Hematopoietic multipotent progenitor cell (in vitro differentiated cells): ENCODE results near the gene STEAP1B. TPM values are rescaled to one million over a fixed set of nuclear protein-coding genes. Genes with fewer than 3 reads are reported as not detected.
A peak's percentile ranks its signal among the peaks of the same experiment; 100 is the strongest.
"Not testable (repeated sequence)": the region's sequence is repeated elsewhere in the genome, so short reads cannot be mapped to it uniquely, and the experiment has no call there.

Source experiments
- DNase-seq, 3 donors: peaks; one replicate each; pipeline ENCODE4 v3.0.0-alpha.2; 2011 to 2015; ENCODE audit warnings: low read depth in 2 of 3, low spot score in 2 of 3
- total RNA-seq: library from RNA; depleted of rRNA; stranded (reverse); fragments of >200 nt; gene quantifications from one replicate; pipeline ENCODE4 v1.2.3, GENCODE V29; 2012

STEAP1B gene
- under 0.01 TPM for total RNA-seq

DNA sequence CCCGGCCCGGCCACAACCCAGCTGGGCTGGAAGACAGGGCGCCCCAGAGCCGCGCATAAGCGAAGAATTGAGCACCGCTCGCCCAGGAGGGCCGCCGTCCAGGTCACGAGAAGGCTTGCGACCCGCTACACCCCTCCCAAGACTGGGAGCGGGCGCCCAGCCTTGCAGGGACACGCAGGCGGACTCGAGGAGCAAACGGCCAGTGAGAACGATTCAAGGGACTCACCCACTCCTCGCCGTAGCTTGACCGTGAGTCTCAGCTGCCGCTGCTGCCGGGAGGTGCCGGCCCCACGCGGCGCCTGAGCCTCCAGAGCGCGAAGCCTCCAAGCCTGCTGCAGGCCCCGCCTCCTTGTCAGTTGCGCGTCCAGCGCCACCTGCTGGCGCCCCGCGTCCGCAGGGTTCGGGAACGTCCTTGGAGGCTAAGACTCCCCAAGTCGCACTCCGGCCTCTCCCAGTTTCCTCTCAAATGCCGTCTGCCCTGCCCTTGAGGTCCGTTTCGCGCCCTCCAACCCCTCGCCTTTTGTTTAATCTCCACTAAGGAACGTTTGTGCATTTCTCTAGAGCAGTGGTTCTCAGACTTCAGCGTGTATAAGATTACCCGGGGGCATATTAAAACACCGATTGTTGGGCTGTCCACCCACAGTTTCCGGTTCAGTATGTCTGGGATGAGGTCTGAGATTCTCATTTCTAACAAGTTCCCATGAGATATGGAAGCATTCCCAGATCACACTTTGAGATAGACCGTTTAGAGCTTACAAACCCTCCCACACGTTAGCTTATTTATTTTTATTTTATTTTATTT lies at the start of gene STEAP1B:
STEAP1B (minus strand) TSS at position 301 of the 802 bp plus-strand sequence. CDS start 5,333 bp downstream, outside the sequence.
- peak; percentile 58 to 87 (median 84) for DNase-seq

DNA sequence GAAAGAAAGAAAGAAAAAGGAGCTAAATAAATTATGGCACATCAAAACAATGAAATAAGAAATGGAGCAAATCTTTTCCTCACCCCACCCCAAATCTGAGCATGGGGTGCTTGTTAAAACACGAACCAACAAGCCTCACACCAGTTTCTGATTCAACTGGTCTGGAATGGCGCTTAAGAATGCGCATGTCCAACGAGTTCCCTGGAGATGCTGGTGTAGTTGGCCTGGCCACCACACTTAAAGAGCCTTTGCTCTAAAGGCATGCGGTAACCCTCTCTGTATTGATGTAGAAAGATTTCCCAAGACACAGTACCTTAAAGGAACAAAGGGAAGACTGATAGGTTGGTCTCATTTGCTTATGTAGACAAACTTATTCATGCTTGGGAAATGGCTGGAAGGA lies 49.1 kb upstream of the STEAP1B start:
- DNase-seq, result no peak

DNA sequence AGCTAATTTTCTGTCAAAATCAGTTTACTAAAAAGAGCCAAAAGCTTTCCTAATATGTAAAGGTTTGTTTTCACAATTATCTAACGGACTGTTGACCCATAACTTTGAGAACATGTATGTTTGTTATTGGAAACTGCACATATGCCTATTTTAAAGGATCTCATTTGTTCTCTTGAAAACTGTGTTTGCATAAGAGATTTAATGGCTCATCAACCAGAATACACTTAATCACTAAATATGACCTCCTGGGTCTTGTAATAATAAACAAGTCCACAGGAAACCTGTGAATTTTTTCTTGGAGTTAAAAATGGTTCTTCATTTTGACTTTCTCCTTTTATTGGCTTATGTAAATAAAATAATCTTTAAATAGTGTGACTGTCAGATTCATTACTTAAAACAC lies 48.3 kb upstream of the STEAP1B start:
- no peak for DNase-seq

DNA sequence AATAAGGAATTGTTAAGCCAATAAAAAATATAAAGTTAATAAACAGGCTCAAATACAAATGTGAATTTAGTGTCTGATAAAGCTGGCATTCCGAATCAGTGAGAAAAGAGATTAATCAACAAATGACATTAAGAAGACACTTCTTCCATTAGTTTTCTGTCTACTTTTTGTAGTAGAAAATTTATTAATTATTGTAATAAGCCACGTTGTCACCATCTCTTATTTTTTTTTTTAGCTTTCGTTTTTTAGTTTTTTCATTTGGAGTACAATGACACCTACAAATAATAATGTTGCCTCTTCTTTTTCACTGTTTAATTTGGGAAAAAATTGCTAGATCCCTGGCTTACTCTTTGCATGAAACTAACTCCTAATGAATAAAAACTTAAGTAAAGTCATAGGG lies 46.8 kb upstream of the STEAP1B start:
- no peak for DNase-seq

DNA sequence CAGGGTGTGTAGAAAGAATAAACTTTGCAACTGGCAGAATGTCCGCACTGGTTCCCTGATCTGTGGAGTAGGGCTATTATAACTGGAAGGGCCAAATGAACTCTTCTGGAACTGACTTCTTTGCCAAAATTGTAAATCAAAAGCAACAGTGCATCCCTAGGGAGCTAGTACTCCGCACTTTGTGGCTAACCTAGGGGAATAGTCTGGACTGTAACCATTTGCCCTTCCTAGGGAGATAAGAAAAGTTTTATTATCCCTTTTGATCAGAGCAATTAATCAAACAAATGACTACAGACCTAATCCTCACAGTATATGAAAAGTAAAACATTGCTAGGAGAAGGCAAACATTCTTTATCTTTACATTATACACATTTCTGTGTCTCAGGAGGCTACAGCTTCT lies 45.5 kb upstream of the STEAP1B start:
- no peak for DNase-seq

DNA sequence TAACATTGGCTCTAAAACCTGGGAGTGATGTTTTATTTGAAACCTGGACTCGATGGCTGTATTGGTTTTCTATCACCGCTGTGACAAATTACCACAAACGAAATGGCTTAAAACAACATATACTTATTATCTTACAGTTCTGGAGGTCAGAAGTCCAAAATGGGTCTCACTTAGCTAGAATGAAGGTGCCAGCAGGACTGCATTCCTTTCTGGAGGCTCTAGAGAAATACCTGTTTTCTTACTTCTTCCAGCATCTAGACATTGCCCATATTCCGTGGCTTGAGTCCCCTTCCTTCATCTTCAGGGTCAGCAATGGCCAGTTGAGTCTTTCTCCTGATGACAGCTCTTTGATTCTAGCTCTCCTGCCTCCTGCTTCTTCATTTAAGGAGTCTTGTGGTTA lies 44.3 kb upstream of the STEAP1B start:
- no peak for DNase-seq

DNA sequence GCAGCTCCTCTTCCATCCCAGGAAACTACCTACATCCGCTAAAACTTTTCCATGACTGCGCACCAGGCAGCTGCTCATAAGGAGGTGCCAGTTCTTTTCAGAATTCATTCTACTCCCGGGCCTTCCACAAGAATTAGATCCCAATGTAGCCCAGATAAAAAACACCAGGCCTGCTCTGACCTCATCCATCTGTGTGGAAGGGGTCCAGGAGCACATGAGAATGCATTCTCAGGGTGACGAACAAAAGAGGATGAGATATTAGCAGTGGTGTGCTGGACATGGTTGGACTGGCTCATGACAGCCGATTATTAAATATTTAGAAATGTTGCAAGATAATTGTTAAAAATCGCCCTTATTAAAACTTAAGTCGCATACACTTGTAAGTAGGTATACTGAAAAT lies 43.2 kb upstream of the STEAP1B start:
- DNase-seq, result no peak

DNA sequence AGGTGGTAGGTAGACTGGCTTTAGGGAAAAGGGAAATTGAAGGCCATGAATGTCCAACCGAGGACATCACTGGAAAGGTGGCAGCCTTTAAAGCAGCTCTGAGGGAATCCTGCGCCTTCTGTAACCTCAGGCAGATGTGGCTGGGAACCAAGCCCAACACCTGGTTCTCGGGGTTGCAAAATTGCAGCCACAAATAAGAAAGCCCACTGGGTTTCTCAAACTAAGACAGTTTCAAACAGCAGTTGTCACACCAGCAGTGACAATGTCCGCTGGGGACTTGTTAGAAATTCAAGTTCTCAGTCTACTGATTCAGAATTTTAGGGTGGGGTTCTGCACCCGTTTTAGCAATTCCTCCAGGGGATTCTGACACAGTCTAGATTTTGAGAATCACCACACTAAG lies 42.7 kb upstream of the STEAP1B start:
- no peak for DNase-seq

DNA sequence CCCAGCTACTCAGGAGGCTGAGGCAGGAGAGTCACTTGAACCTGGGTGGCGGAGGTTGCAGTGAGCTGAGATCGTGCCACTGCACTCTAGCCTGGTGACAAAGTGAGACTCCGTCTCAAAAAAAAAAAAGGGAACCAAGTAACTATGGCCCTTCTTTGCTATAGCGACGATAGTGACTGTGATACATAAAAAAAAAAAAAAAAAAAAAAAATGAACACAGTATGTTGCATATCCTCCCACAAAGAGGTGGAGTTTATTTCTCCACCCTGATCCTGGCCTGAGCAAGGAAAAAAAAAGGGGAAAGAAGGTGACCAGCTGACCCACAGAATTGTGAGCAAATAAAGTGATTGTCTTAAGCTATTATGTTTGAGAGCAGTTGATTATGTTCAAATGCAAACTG lies 42.3 kb upstream of the STEAP1B start:
- no peak for DNase-seq

DNA sequence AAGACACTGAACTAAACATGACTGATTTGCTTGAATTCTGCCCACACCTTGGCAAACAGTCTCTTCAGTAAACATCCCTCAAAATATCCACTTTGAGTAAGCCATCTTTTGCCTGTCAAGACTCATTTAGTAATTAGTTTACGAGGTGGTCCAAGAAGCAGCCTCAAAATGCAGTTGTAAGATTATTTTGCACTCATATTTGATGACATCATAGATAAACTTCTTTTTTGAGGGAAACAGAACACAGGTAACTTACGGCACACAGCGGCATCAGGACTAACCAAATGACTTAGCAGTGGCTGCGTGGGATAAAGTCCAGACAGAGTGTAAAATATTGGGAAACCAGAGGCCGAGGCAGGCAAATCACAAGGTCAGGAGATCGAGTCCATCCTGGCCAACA lies 41.8 kb upstream of the STEAP1B start:
- DNase-seq, result no peak

DNA sequence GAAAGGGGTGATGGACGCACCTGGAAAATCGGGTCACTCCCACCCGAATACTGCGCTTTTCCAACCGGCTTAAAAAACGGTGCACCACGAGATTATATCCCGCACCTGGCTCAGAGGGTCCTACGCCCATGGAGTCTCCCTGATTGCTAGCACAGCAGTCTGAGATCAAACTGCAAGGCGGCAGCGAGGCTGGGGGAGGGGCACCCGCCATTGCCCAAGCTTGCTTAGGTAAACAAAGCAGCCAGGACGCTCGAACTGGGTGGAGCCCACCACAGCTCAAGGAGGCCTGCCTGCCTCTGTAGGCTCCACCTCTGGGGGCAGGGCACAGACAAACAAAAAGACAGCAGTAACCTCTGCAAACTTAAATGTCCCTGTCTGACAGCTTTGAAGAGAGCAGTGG lies 28.5 kb upstream of the STEAP1B start:
- not testable (repeated sequence) for DNase-seq

DNA sequence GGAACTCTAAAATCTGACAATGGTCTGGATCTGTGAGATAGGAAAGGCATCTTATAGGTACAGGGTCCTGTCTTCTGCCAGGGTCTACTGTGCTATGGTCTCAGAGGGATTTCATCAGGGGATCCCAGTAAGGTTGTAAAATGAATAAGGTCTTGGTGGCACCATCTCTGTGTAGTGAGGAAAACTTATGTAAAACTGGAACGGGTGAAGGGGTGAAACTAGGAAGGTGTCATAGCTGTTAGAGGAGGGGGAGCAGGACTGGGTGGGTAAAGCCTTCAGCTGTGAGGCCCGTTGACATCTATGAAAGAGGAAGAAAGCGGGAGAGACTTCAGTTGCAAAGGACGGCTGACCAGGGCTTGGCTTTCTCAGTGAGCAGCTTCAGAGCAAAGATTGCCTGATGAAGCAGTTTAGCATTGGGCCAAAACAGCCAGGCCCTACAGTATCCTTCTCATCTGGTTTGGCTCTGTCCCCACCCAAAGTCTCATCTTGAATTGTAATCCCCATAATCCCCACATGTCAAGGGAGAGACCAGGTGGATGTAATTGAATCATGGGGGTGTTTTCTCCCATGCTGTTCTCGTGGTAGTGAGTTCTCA lies 24.5 kb upstream of the STEAP1B start:
- DNase-seq, result not testable (repeated sequence)

DNA sequence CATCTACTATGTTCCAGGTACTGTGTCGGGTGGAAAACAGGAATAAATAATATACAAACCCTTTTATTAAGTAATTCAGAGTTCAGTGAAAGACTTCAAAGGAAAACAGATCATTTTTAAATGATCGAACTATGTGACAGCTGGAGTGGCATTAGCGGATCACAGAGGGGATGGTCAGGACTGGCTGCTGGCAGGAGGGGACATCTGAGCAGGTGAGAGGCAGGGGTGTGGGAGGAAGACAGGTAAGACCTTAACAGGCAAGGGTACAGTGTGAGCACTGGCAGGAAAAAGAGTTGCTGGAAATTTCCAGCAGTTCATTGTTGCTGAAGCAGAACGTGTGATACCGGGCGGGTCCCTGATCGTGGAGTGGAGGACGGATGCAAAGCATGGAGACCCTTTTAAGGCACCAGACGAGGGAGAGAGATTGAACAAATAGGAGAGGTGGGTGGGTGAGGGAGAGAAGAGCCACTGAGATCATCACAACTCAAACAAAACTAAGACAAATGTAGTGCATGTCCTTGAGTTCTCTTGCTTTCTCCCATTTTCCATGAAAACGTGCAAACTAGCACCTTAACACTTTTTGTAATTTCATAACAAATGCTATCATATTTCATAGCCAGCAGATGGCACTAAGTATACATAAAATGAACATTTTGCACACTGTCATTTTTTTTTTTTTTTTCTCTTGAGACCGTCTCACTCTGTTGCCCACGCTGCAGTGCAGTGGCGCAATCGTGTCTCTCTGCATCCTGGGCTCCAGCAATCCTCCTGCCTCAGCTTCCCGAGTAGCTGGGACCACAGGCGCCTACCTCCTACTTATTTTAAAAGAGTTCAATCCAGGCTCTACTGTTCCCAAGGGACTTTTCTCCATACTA lies 23.7 kb upstream of the STEAP1B start:
- DNase-seq, result not testable (repeated sequence)

DNA sequence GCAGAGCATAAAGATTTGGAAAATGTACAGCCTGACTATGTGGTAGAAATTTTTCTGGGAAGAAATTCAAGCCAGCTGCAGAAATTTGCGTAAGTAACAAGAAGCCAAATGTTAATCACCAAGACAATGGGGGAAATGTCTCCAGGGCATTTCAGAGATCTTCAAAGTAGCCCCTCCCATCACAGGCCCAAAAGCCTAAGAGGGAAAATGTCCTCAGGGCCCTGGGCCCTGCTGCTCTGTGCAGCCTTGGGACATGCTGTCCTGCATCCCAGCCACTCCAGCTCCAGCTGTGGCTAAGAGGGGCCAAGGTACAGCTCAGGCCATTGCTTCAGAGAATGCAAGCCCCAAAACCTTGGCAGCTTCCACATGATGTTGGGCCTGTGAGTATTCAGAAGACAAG lies 19.6 kb upstream of the STEAP1B start:
- not testable (repeated sequence) for DNase-seq

DNA sequence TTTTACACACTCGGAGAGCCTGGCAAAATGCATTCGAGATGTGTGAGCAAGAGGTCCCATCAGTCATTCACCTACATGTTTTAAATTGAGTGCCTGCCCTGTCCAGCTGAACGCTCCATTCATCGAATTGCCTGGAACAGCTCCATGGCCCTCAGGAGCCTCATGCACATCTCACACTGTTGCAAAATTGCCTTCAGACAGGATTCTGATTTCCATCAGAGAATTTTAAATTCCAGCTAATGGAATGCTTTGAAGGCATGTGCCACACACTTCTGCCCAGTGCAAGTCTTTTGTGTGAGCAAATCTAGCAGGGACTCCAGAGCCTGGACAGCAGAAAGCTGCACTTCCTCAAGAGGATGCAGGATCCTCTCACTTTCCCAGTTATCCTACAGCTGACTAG lies 17.0 kb upstream of the STEAP1B start:
- DNase-seq, result not testable (repeated sequence)

DNA sequence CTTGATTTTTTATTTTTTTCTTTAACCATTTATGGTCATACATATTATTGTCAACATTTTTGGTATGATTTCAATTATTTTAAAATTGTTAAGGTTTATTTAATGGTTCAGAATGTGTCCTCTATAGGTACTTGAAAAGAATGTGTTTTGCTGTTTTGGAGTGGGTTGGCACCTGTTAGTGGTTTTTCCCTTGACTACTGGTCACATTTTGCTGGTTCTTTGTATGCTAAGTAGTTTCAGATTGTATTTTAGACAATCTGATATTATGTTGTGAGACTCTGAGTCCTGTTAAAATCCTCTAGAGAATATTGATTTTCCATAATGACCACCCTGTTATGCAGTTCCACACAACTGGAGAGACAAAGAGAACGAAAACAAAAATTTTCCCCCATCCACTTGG lies 15.0 kb upstream of the STEAP1B start:
- DNase-seq, result not testable (repeated sequence)

DNA sequence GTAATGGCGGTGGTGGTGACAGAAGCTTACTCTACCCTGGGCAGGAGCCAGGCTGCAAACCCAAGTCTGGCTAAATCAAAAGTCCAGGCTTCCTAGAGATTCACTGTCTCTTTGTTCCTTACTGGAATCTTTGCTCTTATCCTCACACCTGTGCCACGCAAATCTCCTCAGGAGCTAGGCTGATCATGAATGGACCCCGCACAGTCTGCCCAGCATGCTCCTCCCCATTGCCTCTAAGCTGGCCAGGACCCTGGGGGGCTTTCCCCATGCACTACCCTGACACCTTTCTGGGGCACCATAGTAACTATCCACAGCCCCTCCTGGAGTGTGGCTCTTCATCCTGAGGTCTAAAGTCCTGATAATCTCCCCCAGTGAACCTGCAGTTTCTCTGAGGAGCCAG lies 7.3 kb upstream of the STEAP1B start:
- not testable (repeated sequence) for DNase-seq

DNA sequence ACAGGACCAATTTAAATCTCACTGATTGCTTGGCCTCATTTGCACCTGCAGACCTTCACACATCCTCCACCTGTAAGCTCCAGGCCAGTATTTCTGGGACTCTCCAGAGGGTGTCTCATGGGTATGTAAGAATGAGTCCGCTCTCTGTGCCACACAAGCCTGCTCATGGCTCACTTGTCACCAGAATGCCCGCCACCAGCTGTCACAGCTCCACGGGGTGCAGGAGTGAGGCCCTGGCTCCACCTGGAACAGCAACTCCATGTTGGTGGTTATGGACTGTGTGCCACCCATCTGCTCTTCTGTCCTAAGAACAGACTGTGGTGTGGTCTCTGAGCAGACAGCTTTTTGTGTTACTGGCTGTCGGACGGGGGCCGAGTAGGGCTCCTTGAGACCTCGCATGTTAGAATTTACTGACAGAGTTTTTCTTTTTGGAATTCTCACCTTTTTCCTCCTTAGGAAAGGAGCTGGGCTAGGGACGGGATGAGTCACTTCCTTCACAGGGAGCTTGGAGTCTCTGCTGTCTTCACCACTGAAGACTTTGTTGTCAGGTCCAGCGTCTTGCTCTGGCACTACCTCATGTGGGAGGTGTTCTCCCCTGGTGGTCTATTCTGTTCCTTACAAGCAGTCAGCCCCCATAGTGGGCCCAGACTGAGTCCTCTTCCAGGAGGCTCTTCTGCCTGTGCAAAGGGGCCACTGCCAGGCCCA lies 6.5 kb upstream of the STEAP1B start:
- not testable (repeated sequence) for DNase-seq

DNA sequence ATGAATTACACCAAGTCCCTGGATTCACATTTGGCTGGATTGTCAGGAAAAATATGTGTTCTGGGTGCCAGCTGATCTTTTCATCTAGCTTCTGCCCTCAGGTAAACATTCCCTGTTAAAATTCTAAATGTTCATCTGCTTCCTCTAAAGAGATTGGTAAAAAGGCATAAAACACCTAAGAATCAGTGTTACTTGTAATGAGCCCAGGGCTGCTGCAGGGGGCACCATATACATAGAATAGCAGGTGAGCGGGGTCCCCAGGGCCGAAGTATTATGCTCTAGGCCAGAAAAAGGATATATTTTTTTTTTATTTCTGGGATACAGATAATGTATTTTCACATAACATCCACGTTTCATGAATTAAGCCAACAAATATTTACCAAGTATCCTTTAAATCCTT lies 4.5 kb upstream of the STEAP1B start:
- DNase-seq, result not testable (repeated sequence)

DNA sequence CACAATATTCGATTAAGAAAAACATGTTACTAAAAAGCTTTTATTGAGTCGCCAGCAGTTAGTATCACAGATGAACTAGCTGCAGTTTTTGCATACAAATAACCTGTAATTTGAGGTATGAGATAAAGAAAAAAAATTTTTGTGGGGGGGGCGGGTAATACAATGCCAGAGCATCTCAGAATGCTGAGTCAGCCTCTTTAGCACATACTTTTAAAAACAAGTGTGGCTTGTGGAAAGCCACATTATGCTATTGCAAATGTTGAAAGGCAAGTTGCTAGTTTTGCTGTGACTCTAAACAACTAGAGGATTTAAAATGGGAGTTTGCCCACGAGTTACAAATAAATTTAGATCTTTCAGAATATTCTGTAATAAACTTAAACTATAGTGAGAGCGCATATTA lies 2.1 kb upstream of the STEAP1B start:
- not testable (repeated sequence) for DNase-seq

DNA sequence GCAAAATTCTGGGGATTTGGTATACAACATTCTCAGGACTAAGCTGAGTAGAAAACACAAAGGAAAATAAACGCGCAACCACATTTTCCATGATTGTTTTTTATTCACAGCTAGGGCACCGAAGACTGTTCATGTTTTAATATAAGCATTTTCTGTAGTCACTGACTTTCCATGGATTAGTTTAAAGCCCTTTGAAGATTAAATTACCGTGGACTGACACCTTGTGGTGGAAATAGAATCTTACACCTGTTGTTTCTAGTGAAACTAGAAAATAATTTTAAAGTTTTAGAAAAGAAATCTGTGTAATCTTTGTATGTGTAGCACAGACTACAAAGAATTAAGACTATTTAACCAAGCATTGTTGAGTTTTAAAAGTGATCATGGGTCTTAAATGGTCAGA lies 1.3 kb upstream of the STEAP1B start:
- DNase-seq, result peak in 1 of 3 donors; percentile 68
